Measurements from ENCODE around the gene SLC35E1.
A peak's percentile ranks its signal among the peaks of the same experiment; 100 is the strongest.
"Not testable (repeated sequence)": the region's sequence is repeated elsewhere in the genome, so short reads cannot be mapped to it uniquely, and the experiment has no call there.

SLC35E1 gene

DNA sequence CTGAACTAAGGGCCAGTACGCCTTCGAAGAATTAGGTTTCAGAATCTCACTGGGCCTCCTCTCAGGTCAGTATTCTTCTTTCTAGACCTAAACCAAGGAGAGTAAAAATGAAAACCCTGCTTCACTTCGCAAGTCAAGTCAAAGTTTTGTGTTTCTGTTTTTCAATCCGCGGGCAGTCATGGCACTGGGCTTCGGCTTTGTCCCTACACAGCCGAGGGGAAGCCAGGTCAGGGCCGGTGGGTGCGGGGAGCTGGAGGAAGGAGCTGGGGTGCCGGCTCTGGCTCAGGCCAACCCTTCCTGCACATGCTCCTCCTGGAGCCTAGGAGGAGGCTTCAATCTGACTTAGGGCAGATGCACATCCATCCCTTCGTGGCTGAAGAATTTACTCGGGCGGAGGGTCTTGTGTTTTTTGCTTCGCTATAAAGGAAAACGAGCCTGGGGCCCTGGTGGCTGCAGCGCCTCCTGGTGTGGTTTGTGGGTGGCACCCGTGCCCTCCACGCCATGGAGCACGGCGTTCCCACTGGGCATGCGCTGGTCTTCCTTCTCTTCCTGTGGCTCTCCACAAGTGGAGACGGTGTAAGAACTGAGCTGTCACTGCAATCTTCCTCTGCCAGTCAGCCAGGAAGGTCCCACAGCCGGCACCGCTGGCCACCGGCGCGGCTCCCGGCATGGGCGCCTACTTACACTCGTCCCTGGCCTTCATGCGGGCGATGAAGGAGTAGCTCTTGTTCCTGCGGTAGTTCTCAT, 53.6 kb downstream of the SLC35E1 start:
- H3K4me1 ChIP-seq (ENCODE audit: control insufficient read depth in 1 of 2, insufficient read depth in 1 of 2, low read depth in 1 of 2, low read length in 1 of 2), result no peaks in the 10 kb centered on the region
- peak overlapping the region; percentile 15 for H3K27ac ChIP-seq
- TF ChIP-seq, protein P1, sequence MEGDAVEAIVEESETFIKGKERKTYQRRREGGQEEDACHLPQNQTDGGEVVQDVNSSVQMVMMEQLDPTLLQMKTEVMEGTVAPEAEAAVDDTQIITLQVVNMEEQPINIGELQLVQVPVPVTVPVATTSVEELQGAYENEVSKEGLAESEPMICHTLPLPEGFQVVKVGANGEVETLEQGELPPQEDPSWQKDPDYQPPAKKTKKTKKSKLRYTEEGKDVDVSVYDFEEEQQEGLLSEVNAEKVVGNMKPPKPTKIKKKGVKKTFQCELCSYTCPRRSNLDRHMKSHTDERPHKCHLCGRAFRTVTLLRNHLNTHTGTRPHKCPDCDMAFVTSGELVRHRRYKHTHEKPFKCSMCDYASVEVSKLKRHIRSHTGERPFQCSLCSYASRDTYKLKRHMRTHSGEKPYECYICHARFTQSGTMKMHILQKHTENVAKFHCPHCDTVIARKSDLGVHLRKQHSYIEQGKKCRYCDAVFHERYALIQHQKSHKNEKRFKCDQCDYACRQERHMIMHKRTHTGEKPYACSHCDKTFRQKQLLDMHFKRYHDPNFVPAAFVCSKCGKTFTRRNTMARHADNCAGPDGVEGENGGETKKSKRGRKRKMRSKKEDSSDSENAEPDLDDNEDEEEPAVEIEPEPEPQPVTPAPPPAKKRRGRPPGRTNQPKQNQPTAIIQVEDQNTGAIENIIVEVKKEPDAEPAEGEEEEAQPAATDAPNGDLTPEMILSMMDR (IDR thresholded peaks at IDR 0.05), result no peak
- no peak overlapping the region for H3K4me3 ChIP-seq (ENCODE audit: low read depth in 1 of 2, low read length in 1 of 2)
- no peaks in the 10 kb centered on the region for H3K9me3 ChIP-seq
- no peaks in the 10 kb centered on the region for H3K27me3 ChIP-seq
- H3K36me3 ChIP-seq, result peaks cover 72% of the 10 kb centered on the region

DNA sequence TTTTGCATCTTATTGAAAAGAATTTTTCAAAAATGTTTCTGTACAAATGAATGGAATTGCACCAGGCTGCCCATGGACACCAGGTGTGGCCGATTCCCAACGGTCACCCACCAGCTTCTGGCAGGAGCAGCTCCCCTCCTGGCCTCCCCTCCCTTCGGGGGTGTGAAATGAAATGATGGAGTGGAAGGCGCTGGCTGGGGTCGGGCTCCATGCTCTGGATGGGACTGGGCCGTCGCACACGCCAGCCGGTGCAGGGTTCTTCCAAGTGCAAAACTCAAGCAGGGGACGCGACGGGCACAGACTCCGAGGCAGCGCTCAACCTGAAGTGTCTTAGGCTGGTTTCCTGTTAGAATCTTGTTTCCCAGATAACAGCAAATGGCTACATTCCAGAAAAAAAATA, 54.2 kb downstream of the SLC35E1 start:
- Histone ChIP-seq H3K4me1 (ENCODE audit: control insufficient read depth in 1 of 2, insufficient read depth in 1 of 2, low read depth in 1 of 2, low read length in 1 of 2) (no peaks in the 10 kb centered on the region), H3K9me3 (no peaks in the 10 kb centered on the region), H3K27me3 (no peaks in the 10 kb centered on the region), H3K36me3 (peaks cover 66% of the 10 kb centered on the region), H3K27ac (no peak overlapping the region), H3K4me3 (ENCODE audit: low read depth in 1 of 2, low read length in 1 of 2) (no peak overlapping the region)
- TF ChIP-seq, protein P1 (IDR thresholded peaks at IDR 0.05), result no peak

DNA sequence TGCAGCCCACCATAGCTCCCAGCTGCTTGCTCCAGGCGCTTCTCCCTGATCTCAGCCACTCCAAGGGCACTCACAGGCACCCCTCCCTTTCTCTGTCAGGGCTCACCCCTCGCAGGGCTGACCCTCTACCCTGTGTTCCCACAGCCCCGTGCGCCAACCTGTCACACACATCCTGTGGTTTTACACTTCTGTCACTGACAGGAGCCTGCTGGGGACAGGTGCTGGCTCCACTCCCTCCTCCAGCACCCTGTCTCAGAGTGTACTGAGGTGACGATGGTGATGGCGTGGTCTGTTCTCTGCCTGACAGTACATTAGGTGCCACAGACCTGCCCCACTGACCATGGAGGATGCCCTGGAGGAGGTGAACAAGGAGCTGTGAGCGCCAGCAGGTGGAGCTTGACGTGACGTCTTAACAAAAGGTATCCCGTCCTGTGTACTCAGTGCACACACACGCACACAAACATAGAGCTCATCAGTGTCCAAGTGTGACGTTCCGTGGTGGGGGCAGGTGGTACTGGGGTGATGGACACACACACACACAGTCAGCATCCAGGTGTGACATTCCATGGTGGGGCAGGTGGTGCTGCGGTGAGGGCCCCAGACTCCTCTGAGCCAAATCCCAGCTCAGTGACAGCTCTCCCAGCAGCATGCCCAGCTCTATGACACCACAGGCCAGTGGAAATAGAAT, 55.1 kb downstream of the SLC35E1 start:
- TF ChIP-seq, protein P1 (IDR thresholded peaks at IDR 0.05), result no peak
- H3K4me3 ChIP-seq (ENCODE audit: low read depth in 1 of 2, low read length in 1 of 2), result no peak overlapping the region
- H3K27me3 ChIP-seq, result no peaks in the 10 kb centered on the region
- no peaks in the 10 kb centered on the region for H3K4me1 ChIP-seq (ENCODE audit: control insufficient read depth in 1 of 2, insufficient read depth in 1 of 2, low read depth in 1 of 2, low read length in 1 of 2)
- no peak overlapping the region for H3K27ac ChIP-seq
- peaks cover 56% of the 10 kb centered on the region for H3K36me3 ChIP-seq
- H3K9me3 ChIP-seq, result no peaks in the 10 kb centered on the region

DNA sequence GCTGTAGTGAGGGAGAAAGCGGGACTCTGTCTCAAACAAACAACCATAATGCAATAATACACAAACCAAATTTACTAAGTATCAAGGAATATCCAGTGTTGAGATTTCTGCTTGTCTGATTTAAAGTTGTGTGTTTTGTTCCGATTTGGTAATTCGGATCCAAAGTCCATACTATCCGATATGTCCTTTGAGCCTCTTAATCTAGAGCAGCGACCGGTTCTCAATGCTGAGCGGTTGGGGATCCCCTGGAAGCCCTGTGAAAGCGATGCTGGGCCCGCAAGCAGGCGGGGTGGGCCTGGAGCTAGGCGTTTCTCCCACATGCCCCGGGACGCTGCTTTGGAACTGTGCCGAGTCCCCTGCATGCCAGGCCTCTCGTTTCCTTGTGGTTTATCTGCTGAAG, 55.8 kb downstream of the SLC35E1 start:
- Histone ChIP-seq H3K27me3 (no peaks in the 10 kb centered on the region), H3K4me1 (ENCODE audit: control insufficient read depth in 1 of 2, insufficient read depth in 1 of 2, low read depth in 1 of 2, low read length in 1 of 2) (no peaks in the 10 kb centered on the region), H3K4me3 (ENCODE audit: low read depth in 1 of 2, low read length in 1 of 2) (no peak overlapping the region), H3K36me3 (peaks cover 50% of the 10 kb centered on the region), H3K27ac (no peak overlapping the region), H3K9me3 (no peaks in the 10 kb centered on the region)
- TF ChIP-seq, protein P1 (IDR thresholded peaks at IDR 0.05), result no peak

DNA sequence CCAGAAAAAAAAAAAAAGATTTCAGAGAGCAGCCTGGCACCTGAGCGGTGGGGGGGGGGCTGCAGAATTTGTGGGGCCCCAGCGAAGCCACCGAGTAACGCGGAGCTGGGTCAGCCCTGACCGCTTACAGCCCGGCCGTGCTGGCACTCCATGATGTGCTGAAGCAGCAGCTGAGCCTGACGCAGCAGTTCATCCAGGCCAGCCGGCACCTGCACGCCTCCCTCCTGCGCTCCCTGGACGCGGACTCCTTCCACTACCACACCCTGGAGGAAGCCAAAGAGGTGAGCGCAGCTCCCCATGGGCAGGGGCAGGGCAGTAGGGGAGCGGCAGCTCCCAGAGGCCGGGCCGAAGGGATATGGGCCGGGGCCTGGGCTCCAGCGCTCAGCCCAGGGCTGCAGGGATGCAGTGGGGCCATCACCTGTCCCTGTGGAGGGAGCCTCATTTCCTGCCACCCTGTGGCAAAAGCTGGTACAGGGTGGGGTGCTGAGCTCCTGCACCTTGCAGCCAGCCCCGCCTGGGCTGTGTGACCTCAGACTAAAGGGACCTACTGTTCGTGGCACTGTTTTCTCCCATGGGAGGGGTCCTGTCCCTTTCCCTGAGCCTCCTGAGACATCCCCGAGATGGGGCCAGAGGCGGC, 57.7 kb downstream of the SLC35E1 start:
- TF ChIP-seq, protein P1 (IDR thresholded peaks at IDR 0.05), result no peak
- Histone ChIP-seq H3K27ac (no peak overlapping the region), H3K4me3 (ENCODE audit: low read depth in 1 of 2, low read length in 1 of 2) (no peak overlapping the region), H3K9me3 (no peaks in the 10 kb centered on the region), H3K36me3 (peaks cover 31% of the 10 kb centered on the region), H3K4me1 (ENCODE audit: control insufficient read depth in 1 of 2, insufficient read depth in 1 of 2, low read depth in 1 of 2, low read length in 1 of 2) (no peaks in the 10 kb centered on the region), H3K27me3 (no peaks in the 10 kb centered on the region)

DNA sequence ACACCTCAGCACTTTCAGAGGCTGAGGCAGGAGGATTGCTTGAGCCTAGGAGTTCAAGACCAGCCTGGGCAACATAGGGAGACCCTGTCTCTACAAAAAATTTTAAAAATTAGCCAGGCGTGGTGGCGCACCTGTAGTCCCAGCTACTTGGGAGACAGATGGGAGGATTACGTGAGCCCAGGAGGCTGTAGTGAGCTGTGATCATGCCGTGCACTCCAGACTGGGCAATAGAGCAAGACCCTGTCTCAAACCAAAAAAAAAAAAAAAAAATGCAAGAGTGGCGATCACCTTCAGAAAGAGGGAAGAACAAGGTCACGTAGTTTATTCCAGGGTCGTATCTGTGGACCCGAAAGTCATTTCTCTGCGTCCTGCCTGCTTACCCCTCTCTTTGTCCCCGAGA, 59.6 kb downstream of the SLC35E1 start:
- H3K27ac ChIP-seq; H3K4me1 ChIP-seq (ENCODE audit: control insufficient read depth in 1 of 2, insufficient read depth in 1 of 2, low read depth in 1 of 2, low read length in 1 of 2); H3K4me3 ChIP-seq (ENCODE audit: low read depth in 1 of 2, low read length in 1 of 2); H3K9me3 ChIP-seq; H3K27me3 ChIP-seq: not testable (repeated sequence)
- peaks cover 12% of the 10 kb centered on the region for H3K36me3 ChIP-seq
